WERI-Rb-1 (cell line): ENCODE results near the gene A1CF.

Experiments
- DNase-seq: peaks from one replicate; pipeline ENCODE4 v3.0.0-alpha.2; 2020
- H3K27ac ChIP-seq: fragments of 250-450 bp; sonication (Bioruptor Pico); 2 replicates; pipeline ENCODE4 v1.5.1; 2020; ENCODE audit warnings: mild to moderate bottlenecking, moderate library complexity
- H3K27me3 ChIP-seq: fragments of 250-450 bp; sonication (Bioruptor Pico); 2 replicates; pipeline ENCODE4 v1.5.1; 2021; ENCODE audit warnings: mild to moderate bottlenecking, low read depth, moderate library complexity; ENCODE audit not compliant: insufficient read depth, severe bottlenecking
- H3K36me3 ChIP-seq: fragments of 250-450 bp; sonication (Bioruptor Pico); 2 replicates; pipeline ENCODE4 v1.5.1; 2020; ENCODE audit warnings: mild to moderate bottlenecking, moderate library complexity
- H3K4me3 ChIP-seq: 2 replicates; pipeline ENCODE4 v1.5.1; 2011; ENCODE audit warnings: low read depth, mild to moderate bottlenecking, control low read depth, low read length
- H3K9me3 ChIP-seq: fragments of 250-450 bp; sonication (Bioruptor Pico); 2 replicates; pipeline ENCODE4 v1.5.1; 2021; ENCODE audit warnings: mild to moderate bottlenecking, moderate library complexity; ENCODE audit not compliant: severe bottlenecking
- CTCF ChIP-seq: IDR thresholded peaks from 2 replicates; pipeline ENCODE4 v1.5.1; 2011; ENCODE audit warnings: low read depth, mild to moderate bottlenecking, control low read depth, inconsistent platforms, low read length

Gene A1CF

GRCh38 chr10:50846753-50847152 is 38.7 kb downstream of the A1CF start:
- DNase-seq = no peak
- Histone ChIP-seq H3K27ac (no peak overlapping the region), H3K27me3 (peaks cover 3% of the 10 kb centered on the region), H3K36me3 (no peaks in the 10 kb centered on the region), H3K4me3 (no peak overlapping the region), H3K9me3 (no peaks in the 10 kb centered on the region)
- TF ChIP-seq CTCF = no peak

GRCh38 chr10:50837095-50837494 is 48.3 kb downstream of the A1CF start:
- Histone ChIP-seq H3K27me3 (peaks cover 5% of the 10 kb centered on the region), H3K27ac (no peak overlapping the region), H3K9me3 (no peaks in the 10 kb centered on the region), H3K36me3 (no peaks in the 10 kb centered on the region), H3K4me3 (no peak overlapping the region)
- no peak for DNase-seq
- no peak for TF ChIP-seq CTCF

- Histone ChIP-seq H3K27ac (no peak overlapping the region), H3K4me3 (no peak overlapping the region), H3K27me3 (no peaks in the 10 kb centered on the region), H3K36me3 (no peaks in the 10 kb centered on the region), H3K9me3 (no peaks in the 10 kb centered on the region)
- no peak for TF ChIP-seq CTCF
- DNase-seq = no peak
Measured at GRCh38 chr10:50832171-50832751, 53.2 kb downstream of the A1CF start.

GRCh38 chr10:50830066-50830465 is 55.4 kb downstream of the A1CF start:
- H3K9me3 ChIP-seq = no peaks in the 10 kb centered on the region

GRCh38 chr10:50824782-50825181 is 60.6 kb downstream of the A1CF start:
- no peak overlapping the region for H3K27ac ChIP-seq
- H3K9me3 ChIP-seq = no peaks in the 10 kb centered on the region
- DNase-seq = no peak
- H3K27me3 ChIP-seq = no peaks in the 10 kb centered on the region
- no peaks in the 10 kb centered on the region for H3K36me3 ChIP-seq
- TF ChIP-seq CTCF = no peak
- no peak overlapping the region for H3K4me3 ChIP-seq

More at GRCh38 chr10:50830066-50830465, 55.4 kb downstream of the A1CF start:
- Histone ChIP-seq H3K27me3 (no peaks in the 10 kb centered on the region), H3K27ac (no peak overlapping the region), H3K36me3 (no peaks in the 10 kb centered on the region), H3K4me3 (no peak overlapping the region)
- TF ChIP-seq CTCF = no peak
- no peak for DNase-seq

- no peak for DNase-seq
- Histone ChIP-seq H3K27me3 (no peaks in the 10 kb centered on the region), H3K27ac (no peak overlapping the region), H3K9me3 (no peaks in the 10 kb centered on the region), H3K4me3 (no peak overlapping the region), H3K36me3 (no peaks in the 10 kb centered on the region)
- no peak for TF ChIP-seq CTCF
Measured at GRCh38 chr10:50823789-50824188, 61.6 kb downstream of the A1CF start.
